IgD-negative memory B cell (primary cell): ENCODE data around the gene LYRM4. TPM values are rescaled to one million over a fixed set of nuclear protein-coding genes. Genes with fewer than 3 reads are reported as not detected.
"Not testable (repeated sequence)": the region's sequence is repeated elsewhere in the genome, so short reads cannot be mapped to it uniquely, and the experiment has no call there.

ENCODE experiments used
- H3K27ac Mint-ChIP-seq, 3 donors: one replicate each; pipeline ENCODE4 v1.8.0; 2020 to 2022; ENCODE audit warnings: mild to moderate bottlenecking in 3 of 3, mixed read lengths in 3 of 3, moderate library complexity in 1 of 3
- H3K27me3 Mint-ChIP-seq: one replicate; pipeline ENCODE4 v1.8.0; 2021; ENCODE audit warnings: mixed read lengths
- H3K36me3 Mint-ChIP-seq: one replicate; pipeline ENCODE4 v1.8.0; 2020; ENCODE audit warnings: mild to moderate bottlenecking, mixed read lengths
- H3K4me1 Mint-ChIP-seq, 3 donors: one replicate each; pipeline ENCODE4 v1.8.0; 2020 to 2022; ENCODE audit warnings: mixed read lengths in 3 of 3, mild to moderate bottlenecking in 1 of 3
- H3K4me3 Mint-ChIP-seq, 4 donors: one replicate each; pipeline ENCODE4 v1.8.0; 2020 to 2022; ENCODE audit warnings: mild to moderate bottlenecking in 4 of 4, mixed read lengths in 4 of 4, moderate library complexity in 3 of 4
- H3K9me3 Mint-ChIP-seq, 3 donors: one replicate each; pipeline ENCODE4 v1.8.0; 2020 to 2021; ENCODE audit warnings: mixed read lengths in 3 of 3, mild to moderate bottlenecking in 1 of 3
- polyA plus RNA-seq: library from polyadenylated mRNA; unstranded; fragments of 300-500 nt; fragmentation: Illumina TruSeq; gene quantifications from one replicate; pipeline ENCODE4 v1.2.3, GENCODE V29; 2021

The LYRM4 gene
- polyA plus RNA-seq, 1 donor from 2014 or later, result 36.3 TPM

- Mint-ChIP-seq H3K27ac (no peak overlapping the region), H3K9me3 (no peaks in the 10 kb centered on the region), H3K4me3 (no peak overlapping the region)
Measured at GRCh38 chr6:5072440-5072839, 188.3 kb downstream of the LYRM4 start.

GRCh38 chr6:5071216-5071615 is 189.5 kb downstream of the LYRM4 start:
- no peak overlapping the region for H3K27ac Mint-ChIP-seq
- no peak overlapping the region for H3K4me3 Mint-ChIP-seq
- H3K27me3 Mint-ChIP-seq, result peaks cover 3% of the 10 kb centered on the region
- no peaks in the 10 kb centered on the region for H3K36me3 Mint-ChIP-seq
- no peaks in the 10 kb centered on the region for H3K9me3 Mint-ChIP-seq
- H3K4me1 Mint-ChIP-seq, result peaks cover 0 to 5% (median 1%) of the 10 kb centered on the region in 3 donors

More at GRCh38 chr6:5072440-5072839, 188.3 kb downstream of the LYRM4 start:
- Mint-ChIP-seq H3K4me1 (peaks cover 0 to 5% (median 1%) of the 10 kb centered on the region in 3 donors), H3K36me3 (no peaks in the 10 kb centered on the region), H3K27me3 (peaks cover 6% of the 10 kb centered on the region)

GRCh38 chr6:5068153-5068751 is 192.5 kb downstream of the LYRM4 start:
- H3K27me3 Mint-ChIP-seq, result no peaks in the 10 kb centered on the region
- no peaks in the 10 kb centered on the region for H3K36me3 Mint-ChIP-seq
- H3K27ac Mint-ChIP-seq, result no peak overlapping the region
- H3K4me1 Mint-ChIP-seq, result peaks cover 0 to 5% (median 1%) of the 10 kb centered on the region in 3 donors
- H3K9me3 Mint-ChIP-seq, result no peaks in the 10 kb centered on the region
- H3K4me3 Mint-ChIP-seq, result no peak overlapping the region

- no peak overlapping the region for H3K4me3 Mint-ChIP-seq
- H3K27ac Mint-ChIP-seq, result no peak overlapping the region
- H3K36me3 Mint-ChIP-seq, result no peaks in the 10 kb centered on the region
- peaks cover 0 to 5% (median 2%) of the 10 kb centered on the region in 3 donors for H3K4me1 Mint-ChIP-seq
- no peaks in the 10 kb centered on the region for H3K9me3 Mint-ChIP-seq
- H3K27me3 Mint-ChIP-seq, result no peaks in the 10 kb centered on the region
Measured at GRCh38 chr6:5067305-5067704, 193.4 kb downstream of the LYRM4 start.

GRCh38 chr6:5066456-5067093 is 194.2 kb downstream of the LYRM4 start:
- no peak overlapping the region for H3K4me3 Mint-ChIP-seq
- H3K36me3 Mint-ChIP-seq, result no peaks in the 10 kb centered on the region
- no peak overlapping the region for H3K27ac Mint-ChIP-seq
- peaks cover 0 to 5% (median 2%) of the 10 kb centered on the region in 3 donors for H3K4me1 Mint-ChIP-seq
- H3K27me3 Mint-ChIP-seq, result no peaks in the 10 kb centered on the region
- no peaks in the 10 kb centered on the region for H3K9me3 Mint-ChIP-seq

GRCh38 chr6:5063617-5064016 is 197.1 kb downstream of the LYRM4 start:
- Mint-ChIP-seq H3K36me3 (peaks cover 3% of the 10 kb centered on the region), H3K4me3 (no peak overlapping the region), H3K9me3 (no peaks in the 10 kb centered on the region), H3K4me1 (peaks cover 0 to 8% (median 2%) of the 10 kb centered on the region in 3 donors), H3K27ac (no peak overlapping the region), H3K27me3 (no peaks in the 10 kb centered on the region)

- H3K27ac Mint-ChIP-seq, result no peak overlapping the region
- H3K4me1 Mint-ChIP-seq, result peaks cover 0 to 8% (median 2%) of the 10 kb centered on the region in 3 donors
- H3K4me3 Mint-ChIP-seq, result no peak overlapping the region
- peaks cover 1% of the 10 kb centered on the region for H3K27me3 Mint-ChIP-seq
- peaks cover 3% of the 10 kb centered on the region for H3K36me3 Mint-ChIP-seq
- H3K9me3 Mint-ChIP-seq, result no peaks in the 10 kb centered on the region
Measured at GRCh38 chr6:5061152-5061551, 199.6 kb downstream of the LYRM4 start.

- not testable (repeated sequence) for H3K4me3 Mint-ChIP-seq, H3K4me1 Mint-ChIP-seq, H3K36me3 Mint-ChIP-seq, H3K27ac Mint-ChIP-seq, H3K9me3 Mint-ChIP-seq, H3K27me3 Mint-ChIP-seq
Measured at GRCh38 chr6:5060439-5060838, 200.3 kb downstream of the LYRM4 start.

GRCh38 chr6:5059036-5059896 is 201.5 kb downstream of the LYRM4 start:
- Mint-ChIP-seq H3K36me3 (peaks cover 3% of the 10 kb centered on the region), H3K27ac (no peak overlapping the region), H3K9me3 (no peaks in the 10 kb centered on the region), H3K4me1 (peaks cover 0 to 8% (median 2%) of the 10 kb centered on the region in 3 donors), H3K27me3 (peaks cover 1% of the 10 kb centered on the region), H3K4me3 (no peak overlapping the region)

Other genes with a start within 250 kb of the LYRM4 start
- gene PPP1R3G, start 175.6 kb downstream of the LYRM4 start, polyA plus RNA-seq, result 0.23 TPM
- 32.8 TPM for gene FARS2, start 563 bp upstream of the LYRM4 start, polyA plus RNA-seq